ENCODE data around the gene DGKB. TPM values are rescaled to one million over a fixed set of nuclear protein-coding genes. Genes with fewer than 3 reads are reported as not detected.

The DGKB gene
- polyA plus RNA-seq, 1 donor (not counting 4 experiments of a cell fraction or from before 2014, with no cell fraction given) = 0.01 TPM

GRCh38 chr7:14418633-14419032, 483.9 kb downstream of the DGKB start:
- dilution Hi-C loops (cut with MboI; ENCODE audit: extremely low pct_ligation_motif_present, low sequenced_read_pairs) = no loop called here
- no peak overlapping the region for H3K9ac ChIP-seq (ENCODE audit: control insufficient read depth, extremely low read depth, insufficient read depth, low read length)
- H4K20me1 ChIP-seq (ENCODE audit: control insufficient read depth, extremely low read depth, insufficient read depth, low read length) = no peaks in the 10 kb centered on the region

GRCh38 chr7:14414274-14414986, 488.1 kb downstream of the DGKB start:
- H3K9me3 ChIP-seq (ENCODE audit: control insufficient read depth, low read depth, low read length) = no peaks in the 10 kb centered on the region
- dilution Hi-C loops (cut with MboI; ENCODE audit: extremely low pct_ligation_motif_present, low sequenced_read_pairs) = no loop called here

More at GRCh38 chr7:14418633-14419032, 483.9 kb downstream of the DGKB start:
- Histone ChIP-seq H3K9me3 (ENCODE audit: control insufficient read depth, low read depth, low read length) (no peaks in the 10 kb centered on the region), H3K27me3 (ENCODE audit: control insufficient read depth, extremely low read depth, insufficient read depth, low read length) (no peaks in the 10 kb centered on the region), H3K79me2 (ENCODE audit: control insufficient read depth, insufficient read depth, low read length) (no peaks in the 10 kb centered on the region), H3K27ac (ENCODE audit: control insufficient read depth, insufficient read depth, low read length) (no peak overlapping the region), H3K9me1 (ENCODE audit: control insufficient read depth, extremely low read depth, insufficient read depth, low read length) (no peaks in the 10 kb centered on the region), H2AFZ (ENCODE audit: control insufficient read depth, low read length) (no peak overlapping the region), H3K4me1 (ENCODE audit: control insufficient read depth, extremely low read depth, insufficient read depth, low read length) (no peaks in the 10 kb centered on the region), H3K4me3 (ENCODE audit: control insufficient read depth in 2 of 3, extremely low read depth in 1 of 3, insufficient read depth in 2 of 3, low read depth in 1 of 3, low read length in 3 of 3) (no peak overlapping the region), H3K4me2 (ENCODE audit: control insufficient read depth, extremely low read depth, insufficient read depth, low read depth, low read length) (no peak overlapping the region), H3K36me3 (ENCODE audit: control insufficient read depth in 2 of 2, extremely low read depth in 1 of 2, insufficient read depth in 2 of 2, low read length in 2 of 2) (no peaks in the 10 kb centered on the region)
- DNase-seq (ENCODE audit: low read depth, low spot score) = no peak
- TF ChIP-seq CTCF (optimal IDR thresholded peaks at IDR 0.05 in 1 of 3, IDR thresholded peaks at IDR 0.05 in 1 of 3, conservative IDR thresholded peaks at IDR 0.05 in 1 of 3; ENCODE audit: extremely low read depth in 1 of 3, insufficient read depth in 2 of 3, low read length in 3 of 3) (no peak), EZH2 (IDR thresholded peaks at IDR 0.05; ENCODE audit: low read length) (no peak)
- FAIRE-seq = no peak

More at GRCh38 chr7:14414274-14414986, 488.1 kb downstream of the DGKB start:
- TF ChIP-seq EZH2 (IDR thresholded peaks at IDR 0.05; ENCODE audit: low read length) (no peak), CTCF (optimal IDR thresholded peaks at IDR 0.05 in 1 of 3, IDR thresholded peaks at IDR 0.05 in 1 of 3, conservative IDR thresholded peaks at IDR 0.05 in 1 of 3; ENCODE audit: extremely low read depth in 1 of 3, insufficient read depth in 2 of 3, low read length in 3 of 3) (no peak)
- H3K27ac ChIP-seq (ENCODE audit: control insufficient read depth, insufficient read depth, low read length) = no peak overlapping the region
- H3K9ac ChIP-seq (ENCODE audit: control insufficient read depth, extremely low read depth, insufficient read depth, low read length) = no peak overlapping the region
- H3K79me2 ChIP-seq (ENCODE audit: control insufficient read depth, insufficient read depth, low read length) = no peaks in the 10 kb centered on the region
- H3K4me1 ChIP-seq (ENCODE audit: control insufficient read depth, extremely low read depth, insufficient read depth, low read length) = no peaks in the 10 kb centered on the region
- H3K9me1 ChIP-seq (ENCODE audit: control insufficient read depth, extremely low read depth, insufficient read depth, low read length) = no peaks in the 10 kb centered on the region
- H3K36me3 ChIP-seq (ENCODE audit: control insufficient read depth in 2 of 2, extremely low read depth in 1 of 2, insufficient read depth in 2 of 2, low read length in 2 of 2) = no peaks in the 10 kb centered on the region
- no peak overlapping the region for H3K4me2 ChIP-seq (ENCODE audit: control insufficient read depth, extremely low read depth, insufficient read depth, low read depth, low read length)
- no peak for DNase-seq (ENCODE audit: low read depth, low spot score)
- H4K20me1 ChIP-seq (ENCODE audit: control insufficient read depth, extremely low read depth, insufficient read depth, low read length) = no peaks in the 10 kb centered on the region
- H2AFZ ChIP-seq (ENCODE audit: control insufficient read depth, low read length) = no peak overlapping the region
- H3K4me3 ChIP-seq (ENCODE audit: control insufficient read depth in 2 of 3, extremely low read depth in 1 of 3, insufficient read depth in 2 of 3, low read depth in 1 of 3, low read length in 3 of 3) = no peak overlapping the region
- FAIRE-seq = no peak
- H3K27me3 ChIP-seq (ENCODE audit: control insufficient read depth, extremely low read depth, insufficient read depth, low read length) = no peaks in the 10 kb centered on the region

All from keratinocyte (primary cell).